NCI-H446 treated with DMSO at 0.1 percent for 48 hours (cell line): Measurements from ENCODE around the gene IQGAP3.

ENCODE experiments used
- DNase-seq: peaks from one replicate; lab custom pipeline; 2025; lab: John Stamatoyannopoulos, UW

IQGAP3 gene

GRCh38 chr1:156539818-156540355 is 32.5 kb downstream of the IQGAP3 start:
- DNase-seq, result no peak

- DNase-seq, result no peak
These were observed 33.5 kb downstream of the IQGAP3 start for GRCh38 chr1:156538711-156539440.

GRCh38 chr1:156537027-156537426 is 35.3 kb downstream of the IQGAP3 start:
- DNase-seq, result no peak

GRCh38 chr1:156534424-156535060 is 37.8 kb downstream of the IQGAP3 start:
- no peak for DNase-seq

- DNase-seq, result no peak
These were observed 38.7 kb downstream of the IQGAP3 start for GRCh38 chr1:156533568-156534220.

- DNase-seq, result no peak
These were observed 40.0 kb downstream of the IQGAP3 start for GRCh38 chr1:156532374-156532773.

GRCh38 chr1:156530006-156530405 is 42.4 kb downstream of the IQGAP3 start:
- no peak for DNase-seq

- no peak for DNase-seq
These were observed 43.4 kb downstream of the IQGAP3 start for GRCh38 chr1:156528875-156529425.

- DNase-seq, result no peak
These were observed 44.1 kb downstream of the IQGAP3 start for GRCh38 chr1:156528231-156528630.

GRCh38 chr1:156527584-156527983 is 44.8 kb downstream of the IQGAP3 start:
- no peak for DNase-seq

GRCh38 chr1:156525856-156526489 is 46.4 kb downstream of the IQGAP3 start:
- DNase-seq, result no peak

GRCh38 chr1:156525071-156525501 is 47.3 kb downstream of the IQGAP3 start:
- no peak for DNase-seq

GRCh38 chr1:156524481-156524869 is 47.9 kb downstream of the IQGAP3 start:
- no peak for DNase-seq

GRCh38 chr1:156523801-156524480 is 48.4 kb downstream of the IQGAP3 start:
- DNase-seq, result no peak

- no peak for DNase-seq
These were observed 49.9 kb downstream of the IQGAP3 start for GRCh38 chr1:156522443-156522970.

GRCh38 chr1:156517748-156518147 is 54.6 kb downstream of the IQGAP3 start:
- no peak for DNase-seq

- DNase-seq, result no peak
These were observed 55.5 kb downstream of the IQGAP3 start for GRCh38 chr1:156516821-156517220.

- DNase-seq, result no peak
These were observed 56.4 kb downstream of the IQGAP3 start for GRCh38 chr1:156515956-156516355.

GRCh38 chr1:156513185-156513584 is 59.2 kb downstream of the IQGAP3 start:
- no peak for DNase-seq

- no peak for DNase-seq
These were observed 60.7 kb downstream of the IQGAP3 start for GRCh38 chr1:156511644-156512043.

- peak; percentile 42 for DNase-seq
These were observed 61.7 kb downstream of the IQGAP3 start for GRCh38 chr1:156510709-156511108.
